ENCODE measurements around the gene GPC6.
A peak's percentile ranks its signal among the peaks of the same experiment; 100 is the strongest.
"Not testable (repeated sequence)": the region's sequence is repeated elsewhere in the genome, so short reads cannot be mapped to it uniquely, and the experiment has no call there.

The GPC6 gene

DNA sequence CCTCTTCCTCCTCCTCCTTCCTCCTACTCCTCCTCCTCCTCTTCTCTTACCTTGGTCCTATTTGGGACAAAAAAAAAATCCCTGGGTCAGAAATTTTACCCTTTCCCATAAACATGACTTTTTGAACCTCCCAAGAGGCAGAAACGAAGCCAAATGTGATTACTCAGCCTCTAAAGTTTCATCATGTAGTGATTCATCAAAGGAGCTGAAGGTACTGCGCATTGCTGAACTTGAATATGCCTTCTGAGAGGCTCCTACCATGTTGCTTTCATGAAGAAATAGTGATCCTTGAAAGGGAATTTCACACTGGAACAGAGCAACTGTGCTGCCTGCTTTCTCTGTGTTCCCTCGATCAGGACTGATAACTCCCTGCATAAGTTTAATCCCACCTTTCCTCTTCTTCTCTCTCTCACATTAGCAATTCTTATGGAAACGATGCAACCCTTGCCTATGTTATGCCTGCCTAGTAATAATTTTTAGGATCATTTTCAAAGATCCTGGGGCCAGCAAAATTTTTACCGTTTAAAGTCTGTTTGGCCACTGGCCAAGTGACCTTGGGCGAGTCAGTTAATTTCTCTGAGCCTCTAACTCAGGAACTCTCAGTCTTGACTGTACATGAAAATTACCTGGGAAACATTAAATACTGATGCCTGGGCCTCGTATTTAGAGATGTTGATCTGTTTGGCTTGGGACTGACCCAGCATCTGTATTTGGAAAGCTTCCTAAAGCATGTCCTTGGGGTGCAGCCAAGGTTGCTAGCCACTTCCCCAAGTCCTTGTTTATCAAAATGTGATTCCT lies 1103.3 kb downstream of the GPC6 start:
- Histone ChIP-seq H3K36me3 (replicated peaks) (no peaks in the 10 kb centered on the region), H3K4me1 (no peaks in the 10 kb centered on the region), H3K27me3 (ENCODE audit: low read depth) (no peaks in the 10 kb centered on the region), H3K4me3 (no peak overlapping the region), H3K9me3 (no peaks in the 10 kb centered on the region)
- in situ Hi-C loops (cut with MboI; ENCODE audit: low sequenced_read_pairs), result no loop called here
- DNase-seq (ENCODE audit: low spot score in 2 of 2), result no peak

DNA sequence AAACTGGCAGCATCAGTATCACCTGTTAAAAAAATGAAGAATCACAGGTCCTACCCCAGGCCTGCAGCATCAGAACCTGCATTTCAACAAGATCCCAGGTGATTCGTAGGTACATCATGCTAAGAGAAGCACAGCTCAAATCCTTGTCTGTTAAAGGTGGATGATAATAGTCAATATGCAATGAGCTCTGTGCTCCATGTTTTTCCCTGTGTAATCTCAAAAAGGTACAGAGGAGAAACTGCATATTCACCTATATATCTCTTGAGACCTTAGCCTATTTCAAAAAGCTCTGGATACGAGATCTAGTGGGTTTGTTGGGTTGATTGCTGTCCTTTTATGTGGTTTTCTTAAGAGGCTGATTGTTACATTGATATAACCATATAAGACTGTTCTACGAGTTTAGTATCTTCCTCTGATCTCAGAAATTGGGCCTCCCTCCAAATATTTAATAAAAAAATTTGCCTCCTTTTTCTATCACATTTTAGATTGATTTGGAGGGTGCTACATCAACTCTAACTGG lies 1104.0 kb downstream of the GPC6 start:
- Histone ChIP-seq H3K4me3 (no peak overlapping the region), H3K27me3 (ENCODE audit: low read depth) (no peaks in the 10 kb centered on the region), H3K4me1 (no peaks in the 10 kb centered on the region), H3K36me3 (replicated peaks) (no peaks in the 10 kb centered on the region), H3K9me3 (no peaks in the 10 kb centered on the region)
- DNase-seq (ENCODE audit: low spot score in 2 of 2), result no peak
- in situ Hi-C loops (cut with MboI; ENCODE audit: low sequenced_read_pairs), result no loop called here

DNA sequence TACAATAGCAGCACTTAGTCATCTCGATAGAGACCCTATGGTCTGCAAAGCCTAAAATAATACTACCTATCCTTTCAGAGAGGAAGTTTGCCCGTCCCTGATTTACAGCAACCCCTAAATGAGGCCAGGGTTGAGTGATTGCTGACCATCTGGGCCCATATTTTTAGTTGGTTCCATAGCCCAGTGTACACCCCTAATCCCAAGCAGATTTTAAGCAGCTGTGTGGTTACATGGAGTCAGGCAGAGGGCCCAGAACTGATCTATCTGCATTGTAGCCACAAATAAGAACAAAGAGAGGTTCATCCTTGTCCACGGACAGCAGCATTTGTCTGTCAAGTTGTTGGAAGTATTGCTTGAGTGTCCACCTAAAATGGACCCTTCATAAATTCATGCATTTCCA lies 1104.7 kb downstream of the GPC6 start:
- Histone ChIP-seq H3K36me3 (replicated peaks) (no peaks in the 10 kb centered on the region), H3K9me3 (no peaks in the 10 kb centered on the region), H3K4me1 (peaks cover 3% of the 10 kb centered on the region; the same call in 1 of the 2 replicates), H3K27me3 (ENCODE audit: low read depth) (no peaks in the 10 kb centered on the region), H3K4me3 (no peak overlapping the region)
- no peak for DNase-seq (ENCODE audit: low spot score in 2 of 2)
- in situ Hi-C loops (cut with MboI; ENCODE audit: low sequenced_read_pairs), result no loop called here

DNA sequence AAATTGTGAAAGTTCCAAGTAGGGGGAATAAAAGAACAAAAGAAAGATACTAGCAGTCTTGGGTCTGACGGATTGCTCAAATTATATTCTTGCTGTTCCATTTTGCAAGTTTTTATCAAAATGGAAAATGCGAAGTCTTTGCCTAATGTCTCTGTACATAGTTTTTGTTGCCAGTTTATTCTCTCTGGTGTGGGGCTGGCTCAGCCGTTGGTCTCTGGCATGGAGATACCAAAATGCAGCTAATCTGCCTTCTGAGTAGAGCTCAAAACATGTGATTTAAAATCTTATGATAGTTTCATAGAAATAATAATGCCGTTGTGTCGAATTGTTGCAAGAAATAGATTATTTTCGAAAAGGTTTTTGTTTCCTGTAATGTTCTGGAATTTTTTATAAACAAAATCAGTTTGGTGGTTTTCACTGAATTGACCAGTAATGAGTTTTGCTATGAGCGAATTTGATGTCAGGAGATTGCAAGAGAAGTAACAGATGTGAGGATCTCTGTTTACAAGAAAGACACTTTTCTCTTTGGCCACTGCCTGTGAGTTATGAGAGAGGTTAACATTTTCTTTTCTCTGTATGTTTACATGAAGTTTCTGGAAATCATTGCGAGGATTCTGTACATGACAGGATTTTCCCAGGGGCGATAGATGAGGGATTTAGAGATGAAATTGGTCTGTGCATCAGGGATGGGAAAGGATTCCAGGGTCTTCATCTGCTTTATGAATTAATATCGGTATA lies 1105.9 kb downstream of the GPC6 start:
- no peaks in the 10 kb centered on the region for H3K27me3 ChIP-seq (ENCODE audit: low read depth)
- peaks cover 3% of the 10 kb centered on the region; the same call in 1 of the 2 replicates for H3K4me1 ChIP-seq
- H3K9me3 ChIP-seq, result no peaks in the 10 kb centered on the region
- DNase-seq (ENCODE audit: low spot score in 2 of 2), result no peak
- no peaks in the 10 kb centered on the region for H3K36me3 ChIP-seq (replicated peaks)
- in situ Hi-C loops (cut with MboI; ENCODE audit: low sequenced_read_pairs), result no loop called here
- no peak overlapping the region for H3K4me3 ChIP-seq

DNA sequence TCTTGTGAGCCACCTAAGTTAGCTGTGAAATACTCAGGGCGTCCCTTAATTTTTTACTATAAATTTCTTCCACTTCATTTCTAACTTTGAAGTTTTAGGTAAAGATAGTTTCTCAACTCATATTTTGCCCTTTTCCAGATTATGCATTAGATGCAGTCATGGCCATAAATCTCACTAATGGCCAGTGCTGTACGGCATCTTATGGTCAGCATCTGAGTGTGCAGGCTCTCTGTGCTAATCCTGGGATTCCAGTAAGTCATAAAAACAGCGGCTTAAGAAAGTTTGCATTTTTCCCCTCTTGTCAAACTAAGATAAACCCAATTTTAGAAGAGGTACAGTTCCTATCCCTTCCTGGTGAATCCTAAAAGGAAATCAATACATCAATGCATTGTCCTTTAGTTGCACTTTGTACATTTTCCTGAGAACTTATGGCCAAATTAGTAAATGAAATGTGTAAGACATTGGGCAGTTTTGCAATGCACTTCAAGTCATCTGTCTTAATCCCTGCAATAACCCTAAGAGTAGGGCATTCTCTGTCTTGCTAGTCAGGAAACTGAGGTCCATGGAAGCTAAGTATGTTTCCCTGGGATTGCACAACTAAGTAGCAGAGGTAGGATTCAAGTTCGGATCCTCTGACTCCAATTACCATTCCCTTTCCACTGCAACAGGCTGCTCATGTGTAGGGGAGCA lies 1106.7 kb downstream of the GPC6 start:
- Histone ChIP-seq H3K27me3 (ENCODE audit: low read depth) (no peaks in the 10 kb centered on the region), H3K36me3 (replicated peaks) (no peaks in the 10 kb centered on the region), H3K4me1 (peaks cover 3% of the 10 kb centered on the region; the same call in 1 of the 2 replicates), H3K4me3 (no peak overlapping the region), H3K9me3 (no peaks in the 10 kb centered on the region)
- in situ Hi-C loops (cut with MboI; ENCODE audit: low sequenced_read_pairs), result no loop called here
- no peak for DNase-seq (ENCODE audit: low spot score in 2 of 2)

DNA sequence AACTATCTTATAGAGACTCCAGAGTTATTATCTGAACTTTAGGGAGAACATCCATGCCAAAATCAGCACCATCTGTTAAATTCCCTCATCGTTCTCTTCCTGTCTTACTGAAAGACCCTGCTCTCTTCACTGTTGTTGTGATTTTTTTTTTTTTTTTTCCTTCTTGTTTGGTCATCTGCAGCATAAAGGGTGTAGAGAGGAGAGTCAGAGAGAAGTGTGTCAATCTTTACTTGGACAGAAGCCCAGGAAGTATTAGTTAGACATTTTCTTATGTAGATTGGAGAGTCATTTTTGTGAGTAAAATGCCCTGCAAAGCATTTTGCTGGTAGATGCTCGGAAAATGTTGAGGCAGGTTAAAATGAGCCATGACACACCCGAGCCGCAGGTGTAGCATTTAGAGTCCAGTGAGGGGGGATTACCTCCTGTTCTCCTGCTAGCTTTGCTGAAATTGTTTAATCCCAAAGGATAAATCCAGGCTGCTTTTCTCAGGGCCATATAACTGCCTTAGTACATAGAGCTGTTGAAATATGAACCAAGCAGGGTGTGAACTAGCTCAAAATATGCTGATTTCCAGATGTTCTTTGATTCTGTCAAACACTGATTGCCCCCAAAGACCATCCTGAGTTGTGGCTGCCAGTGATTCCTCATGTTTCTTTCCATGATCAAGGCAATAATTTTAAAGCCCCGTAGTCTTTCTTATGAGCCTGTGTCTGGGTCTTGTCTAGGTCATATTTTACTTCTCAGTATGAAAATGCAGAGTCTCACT lies 1109.3 kb downstream of the GPC6 start:
- DNase-seq (ENCODE audit: low spot score in 2 of 2), result peak; percentile 29 to 51
- Histone ChIP-seq H3K9me3 (no peaks in the 10 kb centered on the region), H3K36me3 (replicated peaks) (no peaks in the 10 kb centered on the region), H3K27me3 (ENCODE audit: low read depth) (no peaks in the 10 kb centered on the region), H3K4me3 (no peak overlapping the region), H3K4me1 (peaks cover 3% of the 10 kb centered on the region; the same call in 1 of the 2 replicates)
- in situ Hi-C loops (cut with MboI; ENCODE audit: low sequenced_read_pairs), result no loop called here

DNA sequence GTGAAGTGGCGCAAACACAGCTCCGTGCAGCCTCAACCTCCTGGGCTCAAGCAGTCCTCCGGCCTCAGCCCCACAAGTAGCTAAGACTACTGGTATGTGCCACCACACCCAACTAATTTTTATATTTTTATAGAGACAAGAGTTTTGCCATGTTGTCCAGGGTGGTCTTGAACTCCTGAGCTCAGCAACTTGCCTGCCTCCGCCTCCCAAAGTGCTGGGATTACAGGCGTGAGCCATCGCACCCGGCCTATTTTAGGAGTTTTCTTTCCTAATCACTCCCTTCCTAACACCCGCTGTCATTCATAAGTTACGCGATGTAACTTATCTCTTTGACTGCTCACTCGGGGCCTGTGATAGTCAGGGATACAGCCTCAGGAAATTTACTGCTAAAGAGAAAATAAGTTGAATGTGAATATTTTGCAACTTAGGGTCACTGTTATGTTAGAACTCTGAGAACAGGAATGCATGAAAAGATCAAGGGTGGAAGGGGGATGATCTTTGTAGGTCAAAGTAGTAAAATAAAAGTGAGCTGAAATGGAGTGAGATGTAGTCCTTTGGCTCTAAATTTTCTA lies 1112.6 kb downstream of the GPC6 start:
- H3K27me3 ChIP-seq (ENCODE audit: low read depth), result no peaks in the 10 kb centered on the region

DNA sequence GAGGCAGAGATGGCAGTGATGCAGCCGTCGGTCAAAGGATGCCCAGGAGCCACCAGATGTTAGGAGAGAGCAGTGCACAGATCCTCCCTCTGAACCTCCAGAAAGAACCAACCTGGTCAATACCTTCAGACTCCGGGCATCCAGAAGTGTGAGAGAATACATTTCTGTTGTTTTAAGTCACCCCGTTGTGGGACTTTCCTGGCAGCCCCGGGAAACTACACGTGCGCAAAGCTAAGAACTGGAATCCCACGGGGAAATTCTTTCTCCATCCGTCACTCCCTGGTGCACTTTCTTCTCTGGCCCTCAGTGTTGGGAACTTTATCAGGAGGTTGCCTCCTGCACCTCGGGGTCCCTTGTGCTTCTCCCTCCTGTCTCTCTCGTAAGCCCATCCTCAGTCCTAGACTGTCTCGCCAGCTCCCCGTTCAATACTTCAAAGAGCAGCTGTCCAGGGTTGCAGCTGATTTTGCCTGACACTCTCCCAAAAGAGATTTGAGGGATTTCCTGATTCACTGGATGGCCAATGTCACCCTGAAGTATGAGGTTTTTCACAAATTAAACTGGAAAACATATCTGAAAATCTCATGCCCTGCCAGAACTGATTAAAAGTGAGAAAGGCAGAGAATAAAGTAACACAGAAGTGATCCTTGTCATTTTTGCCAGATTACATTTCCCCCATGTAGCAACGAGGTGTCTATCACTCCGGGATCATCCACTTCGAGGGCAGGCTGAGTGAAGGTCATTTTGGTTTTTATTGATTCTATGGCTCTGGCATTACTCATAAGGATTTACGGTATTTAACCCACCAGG lies 1116.0 kb downstream of the GPC6 start:
- no peaks in the 10 kb centered on the region for H3K27me3 ChIP-seq (ENCODE audit: low read depth)
- no peaks in the 10 kb centered on the region for H3K9me3 ChIP-seq
- in situ Hi-C loops (cut with MboI; ENCODE audit: low sequenced_read_pairs), result no loop called here
- H3K4me1 ChIP-seq, result peaks cover 8% of the 10 kb centered on the region
- no peak for DNase-seq (ENCODE audit: low spot score in 2 of 2)
- no peaks in the 10 kb centered on the region for H3K36me3 ChIP-seq (replicated peaks)
- H3K4me3 ChIP-seq, result no peak overlapping the region

More for the DNA sequence above, 1112.6 kb downstream of the GPC6 start:
- Histone ChIP-seq H3K36me3 (replicated peaks) (no peaks in the 10 kb centered on the region), H3K9me3 (no peaks in the 10 kb centered on the region), H3K4me1 (peaks cover 5% of the 10 kb centered on the region; the same call in 1 of the 2 replicates), H3K4me3 (no peak overlapping the region)
- in situ Hi-C loops (cut with MboI; ENCODE audit: low sequenced_read_pairs), result no loop called here
- DNase-seq (ENCODE audit: low spot score in 2 of 2), result no peak

DNA sequence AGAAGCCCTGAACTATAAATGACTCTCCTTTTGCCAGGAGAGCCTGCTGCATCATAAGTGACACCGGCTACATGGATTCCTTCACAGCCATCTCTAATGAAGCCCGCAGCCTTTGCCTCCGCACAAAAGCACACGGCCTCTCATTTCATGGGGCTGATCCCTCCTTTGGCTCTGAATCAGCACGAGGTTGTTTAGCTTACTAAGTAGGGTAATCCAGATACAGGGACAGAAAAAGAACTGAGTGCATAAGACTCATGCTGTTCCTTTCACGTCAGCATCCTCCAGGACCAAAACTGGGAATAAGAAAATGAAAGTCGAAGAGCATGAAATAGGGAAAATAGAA lies 1116.6 kb downstream of the GPC6 start:
- Histone ChIP-seq H3K9me3 (no peaks in the 10 kb centered on the region), H3K4me1 (peaks cover 8% of the 10 kb centered on the region), H3K27me3 (ENCODE audit: low read depth) (no peaks in the 10 kb centered on the region), H3K4me3 (no peak overlapping the region), H3K36me3 (replicated peaks) (no peaks in the 10 kb centered on the region)
- DNase-seq (ENCODE audit: low spot score in 2 of 2), result no peak
- in situ Hi-C loops (cut with MboI; ENCODE audit: low sequenced_read_pairs), result no loop called here

DNA sequence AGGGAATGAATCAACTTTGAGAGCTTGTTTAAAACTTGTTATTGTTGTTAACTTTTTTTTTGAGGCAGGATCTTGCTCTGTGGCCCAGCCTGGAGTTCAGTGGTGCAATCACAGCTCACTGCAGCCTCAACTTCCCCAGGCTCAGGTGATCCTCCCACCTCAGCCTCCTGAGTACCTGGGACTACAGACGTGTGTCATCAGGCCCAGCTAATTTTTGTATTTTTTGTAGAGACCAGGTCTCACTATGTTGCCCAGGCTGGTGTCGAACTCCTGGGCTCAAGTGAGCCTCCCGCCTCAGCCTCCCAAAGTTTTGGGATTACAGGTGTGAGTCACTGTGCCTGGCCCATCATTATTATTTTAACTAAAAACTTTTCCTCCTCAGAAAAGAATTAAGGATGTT lies 1117.1 kb downstream of the GPC6 start:
- H3K9me3 ChIP-seq; H3K27me3 ChIP-seq (ENCODE audit: low read depth); H3K4me1 ChIP-seq; DNase-seq (ENCODE audit: low spot score in 2 of 2); in situ Hi-C loops (cut with MboI; ENCODE audit: low sequenced_read_pairs); H3K4me3 ChIP-seq; H3K36me3 ChIP-seq (replicated peaks): not testable (repeated sequence)

DNA sequence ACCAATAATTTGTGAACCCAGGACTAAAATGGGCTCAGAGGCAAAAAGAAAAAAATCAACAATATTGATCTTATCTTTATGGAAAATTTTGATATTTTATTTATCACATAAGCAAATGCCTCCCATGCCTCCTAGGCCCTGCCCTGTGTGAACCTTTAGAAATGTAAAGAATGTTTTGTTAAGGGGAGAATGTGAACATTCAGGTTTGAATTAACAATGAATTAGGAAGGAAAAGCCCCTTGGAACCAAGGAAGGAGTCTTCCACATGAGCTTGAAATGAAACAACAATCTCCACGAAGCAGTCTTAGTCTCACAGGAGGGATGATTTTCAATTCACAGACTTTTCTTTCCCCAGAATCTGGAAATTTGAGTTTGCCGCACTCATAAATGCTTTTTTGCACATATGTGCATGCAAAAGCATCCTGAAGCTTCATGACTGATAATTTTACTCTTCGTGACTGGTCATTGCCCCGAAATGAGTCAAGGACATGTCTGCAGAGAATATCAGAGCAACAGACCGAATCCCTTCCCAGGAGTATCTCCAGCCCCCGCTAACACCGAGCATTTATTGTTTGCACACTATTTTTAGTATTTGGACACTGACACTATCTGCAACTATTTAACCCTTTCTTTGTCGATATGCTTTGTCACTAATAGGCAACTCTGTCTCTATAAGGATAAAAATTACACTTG lies 1117.7 kb downstream of the GPC6 start:
- H3K27me3 ChIP-seq (ENCODE audit: low read depth), result no peaks in the 10 kb centered on the region
- in situ Hi-C loops (cut with MboI; ENCODE audit: low sequenced_read_pairs), result no loop called here
- DNase-seq (ENCODE audit: low spot score in 2 of 2), result no peak
- no peaks in the 10 kb centered on the region for H3K9me3 ChIP-seq
- H3K4me1 ChIP-seq, result peaks cover 8% of the 10 kb centered on the region
- no peak overlapping the region for H3K4me3 ChIP-seq
- H3K36me3 ChIP-seq (replicated peaks), result no peaks in the 10 kb centered on the region

All from HAP-1 (cell line).